Breast epithelium (tissue), 4 donors: ENCODE data around the gene PLXNA2. TPM values are rescaled to one million over a fixed set of nuclear protein-coding genes. Genes with fewer than 3 reads are reported as not detected.

ENCODE experiments used
- DNase-seq, 2 donors: peaks; one replicate each; pipeline ENCODE4 v3.0.0-alpha.2; 2019; ENCODE audit warnings: low spot score in 2 of 2
- H3K27ac ChIP-seq, 2 donors: fragments of 200-600 bp; sonication (generic) in 1 of 2; one replicate each; pipeline ENCODE4 v1.5.1; 2016 to 2019; ENCODE audit warnings: mild to moderate bottlenecking in 1 of 2
- H3K27me3 ChIP-seq, 2 donors: fragments of 200-600 bp; sonication (generic) in 1 of 2; one replicate each; pipeline versions ENCODE4 v1.5.1 to v1.6.0; 2017 to 2019; ENCODE audit warnings: control low read depth in 1 of 2, mild to moderate bottlenecking in 1 of 2
- H3K36me3 ChIP-seq: fragments of 200-600 bp; one replicate; pipeline ENCODE4 v1.5.1; 2019
- H3K4me1 ChIP-seq, 2 donors: fragments of 200-600 bp; sonication (generic); one replicate each; pipeline ENCODE4 v1.5.1; 2016 to 2019; ENCODE audit warnings: control low read depth in 1 of 2
- H3K4me3 ChIP-seq, 3 donors: fragments of 200-600 bp; sonication (generic); 1 replicate in 2 of 3; 2 replicates in 1 of 3; pipeline ENCODE4 v1.5.1; 2016 to 2019; ENCODE audit warnings: mild to moderate bottlenecking in 3 of 3, moderate library complexity in 2 of 3
- H3K9me3 ChIP-seq, 2 donors: fragments of 200-600 bp; sonication (generic) in 1 of 2; one replicate each; pipeline ENCODE4 v1.5.1; 2016 to 2019; ENCODE audit warnings: control low read depth in 1 of 2
- POLR2A ChIP-seq: fragments of 450-650 bp; IDR thresholded peaks from one replicate; pipeline ENCODE4 v1.6.1; 2016; ENCODE audit warnings: antibody characterized with exemption, mild to moderate bottlenecking, moderate library complexity
- POLR2AphosphoS5 ChIP-seq, 3 donors: sonication (generic); formaldehyde crosslinking; IDR thresholded peaks; one replicate each; pipeline ENCODE4 v1.6.1; 2017; ENCODE audit warnings: antibody characterized with exemption in 3 of 3
- intact Hi-C: fragments of 100-400 bp; cut with DNase I; formaldehyde crosslinking; loops from one replicate; pipeline ENCODE4 v1.15.1; 2023; ENCODE audit warnings: low total_unique reads
- total RNA-seq, 3 donors: library from RNA; depleted of rRNA; stranded (reverse); fragments of >200 nt; gene quantifications; one replicate each; pipeline ENCODE4 v1.1.0, GENCODE V29; 2016
- TF ChIP-seq, protein P1 (sequence below), 3 donors: fragments of 450-650 bp; IDR thresholded peaks; one replicate each; pipeline ENCODE4 v1.5.1; 2016 to 2017; ENCODE audit warnings: antibody characterized with exemption in 3 of 3, mild to moderate bottlenecking in 3 of 3, moderate library complexity in 3 of 3

PLXNA2 gene
- total RNA-seq, 3 donors from 2014 or later: 11.3 to 18.2 (median 11.5) TPM

GRCh38 chr1:208053661-208054060 lies 190.5 kb downstream of the PLXNA2 start:
- Histone ChIP-seq H3K36me3 (no peaks in the 10 kb centered on the region), H3K27me3 (no peaks in the 10 kb centered on the region), H3K4me1 (no peaks in the 10 kb centered on the region), H3K27ac (no peak overlapping the region), H3K9me3 (no peaks in the 10 kb centered on the region), H3K4me3 (no peak overlapping the region)
- intact Hi-C loops: no loop called here
- TF ChIP-seq, protein P1, sequence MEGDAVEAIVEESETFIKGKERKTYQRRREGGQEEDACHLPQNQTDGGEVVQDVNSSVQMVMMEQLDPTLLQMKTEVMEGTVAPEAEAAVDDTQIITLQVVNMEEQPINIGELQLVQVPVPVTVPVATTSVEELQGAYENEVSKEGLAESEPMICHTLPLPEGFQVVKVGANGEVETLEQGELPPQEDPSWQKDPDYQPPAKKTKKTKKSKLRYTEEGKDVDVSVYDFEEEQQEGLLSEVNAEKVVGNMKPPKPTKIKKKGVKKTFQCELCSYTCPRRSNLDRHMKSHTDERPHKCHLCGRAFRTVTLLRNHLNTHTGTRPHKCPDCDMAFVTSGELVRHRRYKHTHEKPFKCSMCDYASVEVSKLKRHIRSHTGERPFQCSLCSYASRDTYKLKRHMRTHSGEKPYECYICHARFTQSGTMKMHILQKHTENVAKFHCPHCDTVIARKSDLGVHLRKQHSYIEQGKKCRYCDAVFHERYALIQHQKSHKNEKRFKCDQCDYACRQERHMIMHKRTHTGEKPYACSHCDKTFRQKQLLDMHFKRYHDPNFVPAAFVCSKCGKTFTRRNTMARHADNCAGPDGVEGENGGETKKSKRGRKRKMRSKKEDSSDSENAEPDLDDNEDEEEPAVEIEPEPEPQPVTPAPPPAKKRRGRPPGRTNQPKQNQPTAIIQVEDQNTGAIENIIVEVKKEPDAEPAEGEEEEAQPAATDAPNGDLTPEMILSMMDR (IDR thresholded peaks at IDR 0.05): no peak
- TF ChIP-seq POLR2A (no peak), POLR2AphosphoS5 (IDR thresholded peaks at IDR 0.05) (no peak)
- DNase-seq: no peak

DNA sequence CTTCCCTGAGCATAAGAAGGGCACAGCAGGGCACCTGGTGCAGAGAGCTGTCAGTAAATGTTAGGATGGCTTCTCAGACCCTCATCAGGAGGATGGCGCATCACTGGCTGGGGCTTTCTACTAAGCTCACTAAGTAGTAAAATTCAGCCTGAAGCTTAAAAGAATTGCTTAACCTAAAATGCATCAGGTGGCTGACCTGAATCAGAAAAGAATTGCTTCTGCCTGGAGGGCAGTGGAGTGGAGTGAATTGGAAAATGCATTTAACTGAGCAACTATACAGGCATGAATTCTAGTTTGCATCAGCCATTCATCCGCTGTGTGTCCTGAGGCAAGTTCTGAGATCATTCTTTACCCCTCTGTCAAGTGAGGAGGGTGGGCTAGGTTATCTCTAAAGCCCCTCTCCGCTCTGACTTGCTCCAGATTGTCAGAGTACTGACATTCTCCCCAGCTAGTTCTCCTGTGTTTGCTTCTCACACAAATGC lies 191.2 kb downstream of the PLXNA2 start:
- TF ChIP-seq, protein P1 (IDR thresholded peaks at IDR 0.05): no peak
- TF ChIP-seq POLR2A: no peak
- no peak for TF ChIP-seq POLR2AphosphoS5 (IDR thresholded peaks at IDR 0.05)

DNA sequence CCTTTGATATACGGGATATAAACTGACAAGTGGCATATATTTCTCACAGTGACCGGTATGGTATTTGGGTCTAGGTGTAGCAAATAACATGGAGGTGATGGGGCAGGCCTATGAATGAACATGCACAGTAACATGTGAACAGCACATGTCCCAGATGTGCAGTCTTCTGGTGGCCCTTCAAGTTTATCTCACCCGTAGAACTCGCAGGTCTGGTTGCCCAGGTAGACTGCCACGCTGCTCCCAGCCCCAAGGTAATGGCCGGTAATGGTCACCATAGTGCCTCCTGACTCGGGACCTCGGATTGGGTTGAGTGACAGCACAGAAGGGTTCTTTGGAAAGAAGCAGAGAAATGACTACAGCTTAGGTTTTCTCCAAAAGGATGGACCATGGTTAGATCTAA lies 192.0 kb downstream of the PLXNA2 start:
- Histone ChIP-seq H3K36me3 (no peaks in the 10 kb centered on the region), H3K27me3 (no peaks in the 10 kb centered on the region), H3K9me3 (no peaks in the 10 kb centered on the region), H3K27ac (no peak overlapping the region), H3K4me3 (no peak overlapping the region), H3K4me1 (peaks cover 0 to 5% of the 10 kb centered on the region in 2 donors)
- TF ChIP-seq POLR2AphosphoS5 (IDR thresholded peaks at IDR 0.05): no peak
- no peak for TF ChIP-seq POLR2A
- TF ChIP-seq, protein P1 (IDR thresholded peaks at IDR 0.05): no peak
- intact Hi-C loops: no loop called here
- no peak for DNase-seq

More for the DNA sequence above, 191.2 kb downstream of the PLXNA2 start:
- Histone ChIP-seq H3K4me1 (peaks cover 0 to 5% of the 10 kb centered on the region in 2 donors), H3K4me3 (no peak overlapping the region), H3K36me3 (no peaks in the 10 kb centered on the region), H3K9me3 (no peaks in the 10 kb centered on the region), H3K27ac (no peak overlapping the region), H3K27me3 (no peaks in the 10 kb centered on the region)
- DNase-seq: no peak
- intact Hi-C loops: no loop called here

DNA sequence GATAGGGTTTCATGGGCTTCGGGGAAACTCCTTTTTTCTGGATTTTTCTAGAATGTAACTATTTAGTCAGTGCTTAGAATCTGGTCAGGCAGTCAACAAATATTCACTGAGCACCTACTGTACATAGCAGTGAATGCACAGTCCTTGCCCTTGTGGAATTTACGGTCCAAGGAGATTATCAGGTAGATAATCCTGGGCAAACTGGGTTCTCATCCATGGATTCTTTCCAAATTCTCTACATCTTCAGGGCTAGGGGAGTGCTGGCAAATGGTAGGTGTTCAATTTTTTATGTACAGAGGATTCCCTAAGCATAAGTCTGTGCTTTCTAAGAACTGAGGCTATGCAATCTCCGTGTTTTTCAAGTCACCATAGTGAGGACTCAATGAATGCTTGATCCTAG lies 192.5 kb downstream of the PLXNA2 start:
- no peak for TF ChIP-seq POLR2AphosphoS5 (IDR thresholded peaks at IDR 0.05)
- TF ChIP-seq, protein P1 (IDR thresholded peaks at IDR 0.05): no peak
- TF ChIP-seq POLR2A: no peak
- no peaks in the 10 kb centered on the region for H3K27me3 ChIP-seq
- no peak overlapping the region for H3K27ac ChIP-seq
- intact Hi-C loops: no loop called here
- H3K4me1 ChIP-seq: peaks cover 0 to 5% of the 10 kb centered on the region in 2 donors
- H3K4me3 ChIP-seq: no peak overlapping the region
- no peaks in the 10 kb centered on the region for H3K9me3 ChIP-seq
- no peak for DNase-seq
- H3K36me3 ChIP-seq: no peaks in the 10 kb centered on the region

DNA sequence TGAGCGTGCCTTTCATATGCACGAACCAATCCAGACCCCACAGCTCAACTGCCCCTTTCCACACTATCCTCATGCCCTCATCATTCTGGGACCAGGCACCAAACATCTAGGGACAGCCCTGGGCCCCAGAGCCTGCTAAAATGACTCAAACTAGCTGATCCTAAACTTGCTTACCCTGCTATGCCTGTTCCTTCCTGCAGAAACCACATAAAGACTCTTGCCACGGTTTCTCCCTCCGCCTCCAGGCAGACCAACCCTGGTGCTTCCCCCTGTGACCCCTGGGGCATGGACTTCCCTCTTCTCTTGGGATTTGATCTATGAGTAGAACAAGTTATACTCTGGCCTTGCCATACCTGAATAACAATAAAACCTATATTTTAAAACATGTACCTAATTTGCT lies 195.3 kb downstream of the PLXNA2 start:
- H3K9me3 ChIP-seq: no peaks in the 10 kb centered on the region
- DNase-seq: no peak
- no peak overlapping the region for H3K27ac ChIP-seq
- H3K36me3 ChIP-seq: no peaks in the 10 kb centered on the region
- H3K27me3 ChIP-seq: no peaks in the 10 kb centered on the region
- H3K4me1 ChIP-seq: peaks cover 3 to 5% of the 10 kb centered on the region in 2 donors
- no peak overlapping the region for H3K4me3 ChIP-seq
- TF ChIP-seq POLR2A (no peak), POLR2AphosphoS5 (IDR thresholded peaks at IDR 0.05) (no peak)
- TF ChIP-seq, protein P1 (IDR thresholded peaks at IDR 0.05): no peak
- intact Hi-C loops: no loop called here
